ENCODE results near the gene TRDN.

DNA sequence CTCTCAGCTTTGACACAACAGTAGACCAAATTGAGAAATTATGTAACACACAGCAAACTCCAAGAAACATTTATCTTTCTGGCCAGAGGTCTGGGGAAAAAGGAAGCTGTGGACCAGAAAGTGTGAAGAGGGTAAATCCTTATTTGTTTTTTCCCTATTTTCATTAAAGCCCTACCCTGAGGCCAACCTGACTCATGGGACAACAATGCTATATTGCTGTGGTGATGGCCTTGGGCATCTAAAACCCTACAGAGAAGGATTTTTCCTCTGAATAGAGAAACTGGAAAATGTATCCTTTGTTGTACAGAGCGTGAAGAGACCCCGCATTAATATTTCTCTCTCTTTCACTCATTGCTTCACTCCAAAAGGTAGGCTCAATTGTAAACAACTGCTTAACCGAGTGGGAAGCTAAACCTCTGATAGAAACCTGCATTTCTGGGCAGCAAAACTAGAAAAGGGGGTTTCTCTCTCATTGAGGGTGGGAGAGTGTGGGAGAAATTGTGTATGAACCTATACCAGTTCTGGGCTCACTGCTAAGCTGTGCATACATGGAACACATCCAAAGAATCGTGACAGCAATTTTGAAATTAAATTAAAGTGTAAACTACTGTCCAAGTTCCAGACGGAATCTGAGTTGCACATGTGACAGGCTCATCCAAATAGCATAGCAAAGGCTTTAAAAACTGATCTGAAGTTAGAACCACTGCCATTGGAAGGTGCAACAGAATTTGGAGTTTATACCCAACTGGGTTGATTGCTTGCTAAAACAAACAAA, 465.2 kb downstream of the TRDN start:
- TF ChIP-seq, protein P1, sequence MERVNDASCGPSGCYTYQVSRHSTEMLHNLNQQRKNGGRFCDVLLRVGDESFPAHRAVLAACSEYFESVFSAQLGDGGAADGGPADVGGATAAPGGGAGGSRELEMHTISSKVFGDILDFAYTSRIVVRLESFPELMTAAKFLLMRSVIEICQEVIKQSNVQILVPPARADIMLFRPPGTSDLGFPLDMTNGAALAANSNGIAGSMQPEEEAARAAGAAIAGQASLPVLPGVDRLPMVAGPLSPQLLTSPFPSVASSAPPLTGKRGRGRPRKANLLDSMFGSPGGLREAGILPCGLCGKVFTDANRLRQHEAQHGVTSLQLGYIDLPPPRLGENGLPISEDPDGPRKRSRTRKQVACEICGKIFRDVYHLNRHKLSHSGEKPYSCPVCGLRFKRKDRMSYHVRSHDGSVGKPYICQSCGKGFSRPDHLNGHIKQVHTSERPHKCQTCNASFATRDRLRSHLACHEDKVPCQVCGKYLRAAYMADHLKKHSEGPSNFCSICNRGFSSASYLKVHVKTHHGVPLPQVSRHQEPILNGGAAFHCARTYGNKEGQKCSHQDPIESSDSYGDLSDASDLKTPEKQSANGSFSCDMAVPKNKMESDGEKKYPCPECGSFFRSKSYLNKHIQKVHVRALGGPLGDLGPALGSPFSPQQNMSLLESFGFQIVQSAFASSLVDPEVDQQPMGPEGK (CRISPR knock-in tag; IDR thresholded peaks at IDR 0.05; ENCODE audit: borderline replicate concordance) = no peak
- TF ChIP-seq OSR1 (CRISPR knock-in tag; IDR thresholded peaks at IDR 0.05) = no peak
- no peak for TF ChIP-seq RARB (CRISPR knock-in tag; IDR thresholded peaks at IDR 0.05)
- no peak for TF ChIP-seq TSHZ2 (CRISPR knock-in tag; IDR thresholded peaks at IDR 0.05)
- TF ChIP-seq TOX (CRISPR knock-in tag; IDR thresholded peaks at IDR 0.05; ENCODE audit: borderline replicate concordance) = no peak
- no peak for TF ChIP-seq ZFP3 (CRISPR knock-in tag; IDR thresholded peaks at IDR 0.05)
- no peak for TF ChIP-seq SNAI2 (CRISPR knock-in tag; IDR thresholded peaks at IDR 0.05)
- no peak for TF ChIP-seq ZNF8 (CRISPR knock-in tag; IDR thresholded peaks at IDR 0.05)

Data from SK-N-SH treated with all-trans-retinoic acid at 6 μM for 48 hours (cell line).